Fibroblast of lung (primary cell): ENCODE measurements around the gene TTC4. TPM values are rescaled to one million over a fixed set of nuclear protein-coding genes. Genes with fewer than 3 reads are reported as not detected.

Experiments
- DNase-seq, 2 donors: peaks; one replicate each; pipeline versions ENCODE4 v3.0.0 to v3.0.0-alpha.2; 2010; ENCODE audit warnings: low read depth in 2 of 2
- H2AFZ ChIP-seq: 2 replicates; pipeline ENCODE4 v1.5.1; 2012; ENCODE audit warnings: low read length, control low read depth, inconsistent platforms
- H3K27ac ChIP-seq: 2 replicates; pipeline ENCODE4 v1.5.1; 2011; ENCODE audit warnings: low read length, control low read depth; ENCODE audit not compliant: insufficient read depth
- H3K27me3 ChIP-seq: 2 replicates; pipeline ENCODE4 v1.5.1; 2011; ENCODE audit warnings: mild to moderate bottlenecking, low read length; ENCODE audit not compliant: control insufficient read depth, insufficient read depth
- H3K36me3 ChIP-seq: 2 replicates; pipeline ENCODE4 v1.5.1; 2011; ENCODE audit warnings: low read length; ENCODE audit not compliant: control insufficient read depth, insufficient read depth
- H3K4me1 ChIP-seq: 2 replicates; pipeline ENCODE4 v1.5.1; 2011; ENCODE audit warnings: low read length; ENCODE audit not compliant: control insufficient read depth, insufficient read depth; ENCODE audit errors: extremely low read depth
- H3K4me2 ChIP-seq: 2 replicates; pipeline ENCODE4 v1.5.1; 2011; ENCODE audit warnings: low read length, control low read depth; ENCODE audit not compliant: insufficient read depth; ENCODE audit errors: extremely low read depth
- H3K4me3 ChIP-seq, 4 experiments: fragments of 200-600 bp in 1 of 4; sonication (generic) in 1 of 4; replicated peaks in 1 of 4; 2 replicates each; pipeline ENCODE4 v1.5.1; 2011 to 2016; ENCODE audit warnings: low read length in 4 of 4, low read depth in 3 of 4, mild to moderate bottlenecking in 3 of 4, control low read depth in 2 of 4, inconsistent platforms in 1 of 4, mixed read lengths in 1 of 4; ENCODE audit not compliant: insufficient read depth in 1 of 4; ENCODE audit errors: control extremely low read depth in 1 of 4
- H3K79me2 ChIP-seq: 2 replicates; pipeline ENCODE4 v1.5.1; 2012; ENCODE audit warnings: mild to moderate bottlenecking, low read length, inconsistent platforms; ENCODE audit not compliant: control insufficient read depth, insufficient read depth
- H3K9ac ChIP-seq: 2 replicates; pipeline ENCODE4 v1.5.1; 2011; ENCODE audit warnings: mild to moderate bottlenecking, low read length, control low read depth; ENCODE audit not compliant: insufficient read depth
- H3K9me3 ChIP-seq: 2 replicates; pipeline ENCODE4 v1.5.1; 2012; ENCODE audit warnings: low read depth, low read length; ENCODE audit not compliant: control insufficient read depth, insufficient read depth
- H4K20me1 ChIP-seq: 2 replicates; pipeline ENCODE4 v1.5.1; 2011; ENCODE audit warnings: low read length; ENCODE audit not compliant: control insufficient read depth, insufficient read depth; ENCODE audit errors: extremely low read depth
- EZH2 ChIP-seq: IDR thresholded peaks from 2 replicates; pipeline ENCODE4 v1.5.1; 2012; ENCODE audit warnings: low read length, control low read depth, mild to moderate bottlenecking; ENCODE audit errors: missing control alignments
- polyA plus RNA-seq, 2 donors: library from polyadenylated mRNA; depleted of rRNA in 1 of 2; stranded (reverse) in 1 of 2; unstranded in 1 of 2; fragments of >200 nt; gene quantifications; 2 replicates each; pipeline ENCODE4 v1.2.1, GENCODE V29; 2011 to 2012; ENCODE audit warnings: missing spikeins in 1 of 2
- total RNA-seq: library from RNA; depleted of rRNA; stranded (reverse); fragments of >200 nt; gene quantifications from 2 replicates; pipeline ENCODE4 v1.2.1, GENCODE V29; 2014
- TF ChIP-seq, protein P1 (sequence below), 2 donors: IDR thresholded peaks in 1 of 2; conservative IDR thresholded peaks in 1 of 2; 1 replicate in 1 of 2; 2 replicates in 1 of 2; pipeline ENCODE4 v1.5.1; 2011 to 2012; ENCODE audit warnings: low read length in 2 of 2, control low read depth in 1 of 2, inconsistent platforms in 1 of 2, low read depth in 1 of 2, mild to moderate bottlenecking in 1 of 2

The TTC4 gene
- total and polyA plus RNA-seq, 2 donors (not counting 1 experiment from before 2014, with no cell fraction given) = 19.3 to 19.8 TPM

DNA sequence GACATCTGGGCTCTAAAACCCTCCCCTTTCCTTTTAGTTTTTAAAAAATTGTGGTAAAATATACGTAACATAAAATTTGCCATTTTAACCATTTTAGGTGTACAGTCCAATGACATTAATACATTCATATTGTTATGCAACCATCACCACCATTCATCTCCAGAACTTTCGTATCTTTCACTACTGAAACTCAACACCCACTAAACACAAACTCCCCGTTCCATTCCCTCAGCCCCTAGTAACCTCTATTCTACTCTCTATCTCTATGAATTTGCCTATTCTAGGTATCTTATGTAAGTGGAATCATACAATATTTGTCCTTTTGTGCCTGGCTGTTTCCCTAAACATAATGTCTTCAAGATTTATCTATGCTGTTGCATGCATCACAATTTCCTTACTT is 19.4 kb upstream of the TTC4 start:
- DNase-seq = no peak
- no peak overlapping the region for H3K9ac ChIP-seq
- no peak overlapping the region for H3K27ac ChIP-seq
- no peaks in the 10 kb centered on the region for H3K79me2 ChIP-seq
- TF ChIP-seq EZH2 = no peak
- TF ChIP-seq, protein P1, sequence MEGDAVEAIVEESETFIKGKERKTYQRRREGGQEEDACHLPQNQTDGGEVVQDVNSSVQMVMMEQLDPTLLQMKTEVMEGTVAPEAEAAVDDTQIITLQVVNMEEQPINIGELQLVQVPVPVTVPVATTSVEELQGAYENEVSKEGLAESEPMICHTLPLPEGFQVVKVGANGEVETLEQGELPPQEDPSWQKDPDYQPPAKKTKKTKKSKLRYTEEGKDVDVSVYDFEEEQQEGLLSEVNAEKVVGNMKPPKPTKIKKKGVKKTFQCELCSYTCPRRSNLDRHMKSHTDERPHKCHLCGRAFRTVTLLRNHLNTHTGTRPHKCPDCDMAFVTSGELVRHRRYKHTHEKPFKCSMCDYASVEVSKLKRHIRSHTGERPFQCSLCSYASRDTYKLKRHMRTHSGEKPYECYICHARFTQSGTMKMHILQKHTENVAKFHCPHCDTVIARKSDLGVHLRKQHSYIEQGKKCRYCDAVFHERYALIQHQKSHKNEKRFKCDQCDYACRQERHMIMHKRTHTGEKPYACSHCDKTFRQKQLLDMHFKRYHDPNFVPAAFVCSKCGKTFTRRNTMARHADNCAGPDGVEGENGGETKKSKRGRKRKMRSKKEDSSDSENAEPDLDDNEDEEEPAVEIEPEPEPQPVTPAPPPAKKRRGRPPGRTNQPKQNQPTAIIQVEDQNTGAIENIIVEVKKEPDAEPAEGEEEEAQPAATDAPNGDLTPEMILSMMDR (conservative IDR thresholded peaks at IDR 0.05 in 1 of 2, IDR thresholded peaks at IDR 0.05 in 1 of 2; ENCODE audit: low read depth in 1 of 2, low read length in 2 of 2) = no peak
- no peak overlapping the region for H2AFZ ChIP-seq
- no peaks in the 10 kb centered on the region for H3K9me3 ChIP-seq
- no peaks in the 10 kb centered on the region for H3K36me3 ChIP-seq
- no peaks in the 10 kb centered on the region for H3K4me1 ChIP-seq
- no peaks in the 10 kb centered on the region for H4K20me1 ChIP-seq
- no peak overlapping the region for H3K4me3 ChIP-seq
- H3K4me2 ChIP-seq = no peak overlapping the region
- H3K27me3 ChIP-seq = no peaks in the 10 kb centered on the region

DNA sequence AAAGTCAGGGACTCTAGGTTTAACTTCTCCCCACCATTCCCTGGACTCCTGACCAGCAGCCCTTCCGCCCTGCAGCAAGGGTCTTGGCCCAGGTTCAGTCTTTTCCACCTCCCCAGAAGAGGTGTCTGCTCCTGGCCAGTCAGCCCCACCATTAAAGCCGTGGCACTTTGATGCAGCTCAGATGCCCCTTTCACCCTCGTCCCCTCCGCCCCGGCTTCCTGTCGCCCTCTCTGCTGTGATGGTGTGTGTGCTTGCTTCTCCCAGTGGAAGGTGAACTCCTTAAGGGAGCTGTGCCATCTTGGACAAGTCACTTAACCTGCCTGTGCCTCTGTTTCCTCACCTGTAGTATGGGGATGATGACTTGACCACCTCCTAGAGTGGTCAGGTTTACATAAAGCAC is 17.8 kb upstream of the TTC4 start:
- H3K27me3 ChIP-seq = no peaks in the 10 kb centered on the region
- TF ChIP-seq EZH2 = no peak
- TF ChIP-seq, protein P1 (conservative IDR thresholded peaks at IDR 0.05 in 1 of 2, IDR thresholded peaks at IDR 0.05 in 1 of 2; ENCODE audit: low read depth in 1 of 2, low read length in 2 of 2) = no peak
- H3K9me3 ChIP-seq = no peaks in the 10 kb centered on the region

DNA sequence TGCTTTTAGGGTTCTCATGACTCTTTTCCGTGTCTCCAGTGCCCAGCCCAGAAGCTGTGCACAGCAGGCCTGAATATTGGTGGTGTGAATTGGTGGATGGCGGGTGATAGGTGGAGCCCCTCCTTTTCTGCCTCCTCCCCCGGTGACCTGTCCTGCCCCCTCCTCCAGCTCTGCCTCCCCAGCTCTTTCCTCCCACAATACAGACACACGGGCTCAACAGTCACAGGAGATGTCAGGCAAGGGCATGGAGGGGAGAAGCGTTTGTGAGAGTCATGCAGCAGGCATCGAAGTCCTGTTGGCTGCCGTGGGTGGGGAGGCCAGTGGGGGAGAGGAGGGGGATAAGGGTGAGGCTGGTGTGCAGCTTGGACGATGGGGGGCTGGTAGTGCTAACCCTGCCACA is 17.3 kb upstream of the TTC4 start:
- Histone ChIP-seq H3K4me1 (no peaks in the 10 kb centered on the region), H3K27ac (no peak overlapping the region), H3K9me3 (no peaks in the 10 kb centered on the region), H3K4me3 (no peak overlapping the region), H3K4me2 (no peak overlapping the region), H3K9ac (no peak overlapping the region), H3K36me3 (no peaks in the 10 kb centered on the region), H3K79me2 (no peaks in the 10 kb centered on the region), H2AFZ (no peak overlapping the region), H4K20me1 (no peaks in the 10 kb centered on the region), H3K27me3 (no peaks in the 10 kb centered on the region)
- no peak for TF ChIP-seq EZH2
- TF ChIP-seq, protein P1 (conservative IDR thresholded peaks at IDR 0.05 in 1 of 2, IDR thresholded peaks at IDR 0.05 in 1 of 2; ENCODE audit: low read depth in 1 of 2, low read length in 2 of 2) = no peak
- no peak for DNase-seq

More for the DNA sequence above, 17.8 kb upstream of the TTC4 start:
- no peak overlapping the region for H2AFZ ChIP-seq
- H3K27ac ChIP-seq = no peak overlapping the region
- no peak overlapping the region for H3K4me3 ChIP-seq
- no peaks in the 10 kb centered on the region for H3K4me1 ChIP-seq
- H3K36me3 ChIP-seq = no peaks in the 10 kb centered on the region
- H3K9ac ChIP-seq = no peak overlapping the region
- no peaks in the 10 kb centered on the region for H3K79me2 ChIP-seq
- no peak overlapping the region for H3K4me2 ChIP-seq
- H4K20me1 ChIP-seq = no peaks in the 10 kb centered on the region
- DNase-seq = no peak
